Activated B cell treated with CpG ODN at 0.5 μM for 24 hours (primary cell): ENCODE measurements around the gene MACROH2A1. TPM values are rescaled to one million over a fixed set of nuclear protein-coding genes. Genes with fewer than 3 reads are reported as not detected.

Experiments used
- ATAC-seq: fragments of 200-7000 bp; cut with Tn5 transposase; one replicate; pipeline ENCODE4 v1.10.0; 2021; ENCODE audit warnings: low read depth, mild to moderate bottlenecking, moderate library complexity
- CTCF ChIA-PET: fragments of 350-600 bp; sonication (Branson Sonifier 250); formaldehyde crosslinking; loops from one replicate; lab custom pipeline; 2021; ENCODE audit warnings: antibody characterized with exemption; lab: Charles Lee
- POLR2A ChIA-PET: fragments of 350-600 bp; sonication (Branson Sonifier 250); formaldehyde crosslinking; loops from one replicate; lab custom pipeline; 2021; ENCODE audit warnings: antibody characterized with exemption; lab: Charles Lee
- DNase-seq: peaks from one replicate; pipeline ENCODE4 v3.0.0; 2022
- H3K27ac Mint-ChIP-seq: one replicate; pipeline ENCODE4 v1.8.0; 2020; ENCODE audit warnings: mixed read lengths
- H3K27me3 Mint-ChIP-seq: one replicate; pipeline ENCODE4 v1.8.0; 2021; ENCODE audit warnings: mixed read lengths
- H3K36me3 Mint-ChIP-seq: one replicate; pipeline ENCODE4 v1.8.0; 2021; ENCODE audit warnings: low read depth, mixed read lengths
- H3K4me1 Mint-ChIP-seq: one replicate; pipeline ENCODE4 v1.8.0; 2021; ENCODE audit warnings: mixed read lengths
- H3K4me3 Mint-ChIP-seq: one replicate; pipeline ENCODE4 v1.8.0; 2020; ENCODE audit warnings: mild to moderate bottlenecking, mixed read lengths
- H3K9me3 Mint-ChIP-seq: one replicate; pipeline ENCODE4 v1.8.0; 2020; ENCODE audit warnings: mixed read lengths
- intact Hi-C: fragments of 100-400 bp; cut with micrococcal nuclease; formaldehyde crosslinking; loops from one replicate; pipeline ENCODE4 v1.15.1; 2024
- total RNA-seq: library from RNA; stranded (reverse); gene quantifications from 2 replicates; pipeline ENCODE4 v1.2.3, GENCODE V29; 2022
- TF ChIP-seq, protein P1 (sequence below): fragments of 200-600 bp; IDR thresholded peaks from one replicate; pipeline ENCODE4 v1.8.0; 2022; ENCODE audit warnings: antibody characterized with exemption, mild to moderate bottlenecking

Gene MACROH2A1
- total RNA-seq, 1 donor from 2014 or later, result 125 TPM

DNA sequence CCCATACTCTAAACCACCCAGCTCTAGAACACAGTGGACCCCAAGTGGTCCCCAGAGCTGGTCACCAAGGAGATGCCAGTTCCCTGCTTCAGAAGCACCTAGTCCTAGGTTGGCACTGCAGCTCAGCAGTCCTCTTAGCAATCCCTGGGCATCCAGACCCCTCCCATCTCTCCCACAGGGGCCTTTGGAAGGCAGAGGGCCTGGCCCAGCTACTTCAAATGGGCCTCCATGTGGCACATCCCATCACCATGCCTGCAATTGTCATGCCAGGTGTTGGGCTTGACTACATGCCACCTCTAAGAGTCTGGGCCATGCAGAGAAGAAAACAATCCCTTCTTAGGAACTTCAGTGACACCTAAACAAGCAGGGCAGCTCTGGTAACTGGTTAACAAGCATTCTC lies 14.1 kb downstream of the MACROH2A1 start:
- TF ChIP-seq, protein P1, sequence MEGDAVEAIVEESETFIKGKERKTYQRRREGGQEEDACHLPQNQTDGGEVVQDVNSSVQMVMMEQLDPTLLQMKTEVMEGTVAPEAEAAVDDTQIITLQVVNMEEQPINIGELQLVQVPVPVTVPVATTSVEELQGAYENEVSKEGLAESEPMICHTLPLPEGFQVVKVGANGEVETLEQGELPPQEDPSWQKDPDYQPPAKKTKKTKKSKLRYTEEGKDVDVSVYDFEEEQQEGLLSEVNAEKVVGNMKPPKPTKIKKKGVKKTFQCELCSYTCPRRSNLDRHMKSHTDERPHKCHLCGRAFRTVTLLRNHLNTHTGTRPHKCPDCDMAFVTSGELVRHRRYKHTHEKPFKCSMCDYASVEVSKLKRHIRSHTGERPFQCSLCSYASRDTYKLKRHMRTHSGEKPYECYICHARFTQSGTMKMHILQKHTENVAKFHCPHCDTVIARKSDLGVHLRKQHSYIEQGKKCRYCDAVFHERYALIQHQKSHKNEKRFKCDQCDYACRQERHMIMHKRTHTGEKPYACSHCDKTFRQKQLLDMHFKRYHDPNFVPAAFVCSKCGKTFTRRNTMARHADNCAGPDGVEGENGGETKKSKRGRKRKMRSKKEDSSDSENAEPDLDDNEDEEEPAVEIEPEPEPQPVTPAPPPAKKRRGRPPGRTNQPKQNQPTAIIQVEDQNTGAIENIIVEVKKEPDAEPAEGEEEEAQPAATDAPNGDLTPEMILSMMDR, result no peak
- Mint-ChIP-seq H3K4me1 (peaks cover 16% of the 10 kb centered on the region), H3K27me3 (no peaks in the 10 kb centered on the region), H3K27ac (no peak overlapping the region), H3K4me3 (no peak overlapping the region), H3K9me3 (no peaks in the 10 kb centered on the region), H3K36me3 (peaks cover 85% of the 10 kb centered on the region)
- ChIA-PET CTCF (no interaction called here), POLR2A (no interaction called here)
- ATAC-seq, result no peak
- no peak for DNase-seq
- intact Hi-C loops, result no loop called here

DNA sequence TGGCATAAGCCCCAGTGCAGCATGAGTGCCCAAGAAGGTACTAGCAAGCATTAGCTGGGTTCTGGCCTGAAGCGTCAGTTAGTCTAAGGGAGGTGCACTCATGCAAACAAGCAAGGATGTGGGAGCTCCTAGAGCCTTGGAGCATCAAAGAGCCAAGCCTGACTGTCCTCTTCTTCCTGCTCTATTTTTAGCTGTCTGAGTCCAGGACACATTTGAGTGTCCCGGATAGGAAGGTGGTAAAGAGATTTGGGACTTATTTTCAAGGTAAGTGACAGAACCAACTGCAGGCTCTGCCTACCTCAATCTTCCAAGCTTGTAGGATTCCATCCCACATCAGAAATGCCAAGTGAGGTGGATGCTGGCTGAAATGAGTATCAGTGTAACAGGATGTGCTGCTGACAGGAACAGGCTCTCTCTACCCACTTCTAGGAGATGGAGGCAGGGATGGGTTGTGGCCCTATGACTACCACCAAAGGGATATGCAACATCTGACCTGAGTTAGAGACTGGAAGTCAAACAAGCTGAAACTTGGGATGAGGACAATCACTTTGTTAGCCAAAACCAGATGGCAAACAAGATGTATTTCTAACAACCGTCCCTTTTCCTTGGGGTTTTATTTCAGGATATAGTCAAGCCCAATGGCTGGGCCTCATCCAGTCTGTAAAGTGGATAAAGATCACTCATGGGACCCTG lies 15.1 kb downstream of the MACROH2A1 start:
- H3K9me3 Mint-ChIP-seq, result no peaks in the 10 kb centered on the region
- H3K4me1 Mint-ChIP-seq, result peaks cover 16% of the 10 kb centered on the region
- DNase-seq (no peak), ATAC-seq (no peak)
- ChIA-PET CTCF (no interaction called here), POLR2A (no interaction called here)
- no peak overlapping the region for H3K27ac Mint-ChIP-seq
- intact Hi-C loops, result no loop called here
- no peaks in the 10 kb centered on the region for H3K27me3 Mint-ChIP-seq
- no peak overlapping the region for H3K4me3 Mint-ChIP-seq
- TF ChIP-seq, protein P1, result no peak
- peaks cover 86% of the 10 kb centered on the region for H3K36me3 Mint-ChIP-seq

DNA sequence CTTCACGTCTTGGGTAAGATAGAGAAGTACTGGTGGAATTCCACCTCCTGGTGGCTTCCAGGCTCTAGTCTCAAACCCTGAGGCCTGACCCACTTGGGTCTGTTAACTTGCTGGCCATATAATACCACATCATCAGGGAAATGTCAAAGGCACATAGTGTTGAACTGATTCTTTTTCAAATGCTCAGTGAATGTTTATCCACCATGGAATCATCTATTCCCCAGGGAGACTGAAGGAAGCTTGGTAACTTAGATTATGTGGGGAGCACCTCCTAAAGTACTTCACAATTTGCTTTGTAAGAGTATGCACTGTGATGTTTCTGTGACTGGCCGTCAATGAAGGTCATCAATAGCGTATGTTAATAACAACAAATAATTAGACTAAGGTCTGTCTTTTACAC lies 16.1 kb downstream of the MACROH2A1 start:
- H3K27me3 Mint-ChIP-seq, result no peaks in the 10 kb centered on the region
- H3K4me1 Mint-ChIP-seq, result peaks cover 22% of the 10 kb centered on the region
- DNase-seq, result no peak
- H3K9me3 Mint-ChIP-seq, result no peaks in the 10 kb centered on the region
- intact Hi-C loops, result no loop called here
- H3K4me3 Mint-ChIP-seq, result no peak overlapping the region
- H3K36me3 Mint-ChIP-seq, result peaks cover 86% of the 10 kb centered on the region
- CTCF ChIA-PET, result no interaction called here
- H3K27ac Mint-ChIP-seq, result no peak overlapping the region
- TF ChIP-seq, protein P1, result no peak
- POLR2A ChIA-PET, result no interaction called here
- ATAC-seq, result no peak

DNA sequence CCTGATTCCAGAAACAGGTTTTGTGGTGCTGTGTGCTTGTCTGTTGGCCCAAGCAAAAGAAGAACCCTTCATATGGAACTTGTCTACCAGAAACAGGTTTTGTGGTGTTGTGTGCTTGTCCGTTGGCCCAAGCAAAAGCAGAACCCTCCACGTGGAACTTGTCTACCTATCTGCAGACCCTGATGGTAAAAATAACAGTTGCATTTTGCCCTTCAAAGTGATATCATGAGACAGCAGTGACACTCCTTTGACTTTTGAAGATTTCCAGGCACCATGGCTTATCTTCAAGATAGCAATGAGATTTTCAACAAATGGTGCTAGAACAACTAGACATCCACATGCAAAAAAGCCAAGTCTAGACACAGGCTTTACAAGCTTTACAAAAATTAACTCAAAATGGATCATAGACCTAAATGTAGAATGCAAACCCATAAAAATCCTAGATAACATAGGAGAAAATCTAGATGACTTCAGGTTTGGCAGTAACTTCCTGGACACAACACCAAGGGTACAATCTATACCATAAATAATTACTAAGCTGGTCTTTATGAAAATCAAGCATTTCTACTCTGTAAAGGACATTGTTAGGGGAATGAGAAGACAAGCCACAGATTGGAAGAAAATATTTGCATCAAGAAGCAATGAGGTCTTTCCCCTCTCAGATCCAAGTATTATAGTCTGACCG lies 16.8 kb downstream of the MACROH2A1 start:
- intact Hi-C loops, result no loop called here
- ATAC-seq (no peak), DNase-seq (no peak)
- Mint-ChIP-seq H3K36me3 (peaks cover 84% of the 10 kb centered on the region), H3K27ac (no peak overlapping the region), H3K4me1 (peaks cover 22% of the 10 kb centered on the region), H3K9me3 (no peaks in the 10 kb centered on the region), H3K4me3 (no peak overlapping the region), H3K27me3 (no peaks in the 10 kb centered on the region)
- TF ChIP-seq, protein P1, result no peak
- POLR2A ChIA-PET, result no interaction called here
- CTCF ChIA-PET, result no interaction called here

DNA sequence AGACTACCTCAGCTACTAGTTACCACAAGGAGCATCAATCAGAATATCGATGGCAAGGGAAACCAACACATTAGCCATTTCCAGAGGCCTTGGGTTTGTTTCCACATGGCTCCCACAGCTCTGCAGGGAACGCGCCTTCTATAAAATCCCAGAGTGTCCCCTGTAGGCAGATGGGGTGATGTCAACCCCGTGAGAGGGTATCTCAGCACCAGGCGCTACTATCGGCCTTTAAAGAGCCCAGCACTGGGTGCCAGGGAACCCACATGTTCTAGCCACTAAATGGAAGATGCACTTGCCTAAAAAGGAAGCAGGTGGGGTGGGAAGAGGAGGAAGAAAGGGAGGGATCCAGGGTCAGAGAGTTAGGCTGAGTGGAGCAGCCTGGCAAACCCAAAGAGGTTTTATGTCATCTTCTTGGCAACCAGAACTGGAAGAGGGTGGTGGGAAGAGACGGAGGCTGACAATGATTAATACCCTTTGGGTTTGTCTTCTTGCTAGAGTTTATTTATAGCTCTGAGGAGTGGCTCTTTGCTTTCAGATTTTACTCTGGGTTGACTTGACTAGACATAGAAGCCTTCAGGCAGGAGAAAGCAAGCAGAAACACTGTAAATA lies 19.9 kb downstream of the MACROH2A1 start:
- ATAC-seq (no peak), DNase-seq (no peak)
- TF ChIP-seq, protein P1, result no peak
- CTCF ChIA-PET, result no interaction called here
- Mint-ChIP-seq H3K4me3 (no peak overlapping the region), H3K27ac (no peak overlapping the region), H3K9me3 (no peaks in the 10 kb centered on the region), H3K4me1 (peaks cover 15% of the 10 kb centered on the region), H3K36me3 (peaks cover 87% of the 10 kb centered on the region), H3K27me3 (no peaks in the 10 kb centered on the region)
- POLR2A ChIA-PET, result no interaction called here
- intact Hi-C loops, result no loop called here
